Measurements from ENCODE around the gene FHOD3. TPM values are rescaled to one million over a fixed set of nuclear protein-coding genes. Genes with fewer than 3 reads are reported as not detected.

Gene FHOD3
- total RNA-seq, 1 experiment from 2014 or later, result 18.1 TPM

GRCh38 chr18:36304723-36305122 is 7.2 kb downstream of the FHOD3 start:
- ChIA-PET POLR2A (ENCODE audit: unreplicated experiment) (no interaction called here), CTCF (no interaction called here)
- Histone ChIP-seq H3K9me3 (ENCODE audit: low read length) (no peaks in the 10 kb centered on the region), H3K9me2 (replicated peaks; ENCODE audit: low read length) (no peaks in the 10 kb centered on the region), H3K27me3 (ENCODE audit: low read length) (no peaks in the 10 kb centered on the region), H3K4me2 (ENCODE audit: low read length) (no peak overlapping the region), H3K4me3 (ENCODE audit: low read length) (no peak overlapping the region), H4K20me1 (ENCODE audit: low read length) (0 out of 2 replicates have a peak, but pooled peaks cover under 1% of the 10 kb centered on the region), H3K27ac (ENCODE audit: low read length) (no peak overlapping the region), H3K4me1 (ENCODE audit: insufficient read depth, low read length) (peaks cover 43% of the 10 kb centered on the region), H3K36me3 (ENCODE audit: low read depth, low read length) (no peaks in the 10 kb centered on the region), H3K9ac (ENCODE audit: low read length) (no peak overlapping the region), H3F3A (ENCODE audit: low read length, unreplicated experiment) (no peaks in the 10 kb centered on the region), H2AFZ (ENCODE audit: low read length) (no peak overlapping the region), H3K79me2 (ENCODE audit: low read length) (peaks cover 85% of the 10 kb centered on the region)
- BruUV-seq (replicated peaks), result no TSS peak
- DNase-seq, result no peak
- no peak for ATAC-seq
- TF ChIP-seq, protein P1, sequence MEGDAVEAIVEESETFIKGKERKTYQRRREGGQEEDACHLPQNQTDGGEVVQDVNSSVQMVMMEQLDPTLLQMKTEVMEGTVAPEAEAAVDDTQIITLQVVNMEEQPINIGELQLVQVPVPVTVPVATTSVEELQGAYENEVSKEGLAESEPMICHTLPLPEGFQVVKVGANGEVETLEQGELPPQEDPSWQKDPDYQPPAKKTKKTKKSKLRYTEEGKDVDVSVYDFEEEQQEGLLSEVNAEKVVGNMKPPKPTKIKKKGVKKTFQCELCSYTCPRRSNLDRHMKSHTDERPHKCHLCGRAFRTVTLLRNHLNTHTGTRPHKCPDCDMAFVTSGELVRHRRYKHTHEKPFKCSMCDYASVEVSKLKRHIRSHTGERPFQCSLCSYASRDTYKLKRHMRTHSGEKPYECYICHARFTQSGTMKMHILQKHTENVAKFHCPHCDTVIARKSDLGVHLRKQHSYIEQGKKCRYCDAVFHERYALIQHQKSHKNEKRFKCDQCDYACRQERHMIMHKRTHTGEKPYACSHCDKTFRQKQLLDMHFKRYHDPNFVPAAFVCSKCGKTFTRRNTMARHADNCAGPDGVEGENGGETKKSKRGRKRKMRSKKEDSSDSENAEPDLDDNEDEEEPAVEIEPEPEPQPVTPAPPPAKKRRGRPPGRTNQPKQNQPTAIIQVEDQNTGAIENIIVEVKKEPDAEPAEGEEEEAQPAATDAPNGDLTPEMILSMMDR (conservative IDR thresholded peaks at IDR 0.05; ENCODE audit: low read depth, low read length), result no peak
- no peak for TF ChIP-seq EZH2phosphoT487 (IDR thresholded peaks at IDR 0.05; ENCODE audit: borderline replicate concordance, low read length)
- no peak for TF ChIP-seq EZH2 (IDR thresholded peaks at IDR 0.05; ENCODE audit: low read length, unreplicated experiment)
- intact Hi-C loops (cut with micrococcal nuclease), result loop anchor here (5.0 kb wide), 1 partner anchor 48 kb away; no protein-coding TSS in a partner anchor

GRCh38 chr18:36305375-36305774 is 7.9 kb downstream of the FHOD3 start:
- TF ChIP-seq EZH2 (IDR thresholded peaks at IDR 0.05; ENCODE audit: low read length, unreplicated experiment) (no peak), EZH2phosphoT487 (IDR thresholded peaks at IDR 0.05; ENCODE audit: borderline replicate concordance, low read length) (no peak)
- TF ChIP-seq, protein P1 (conservative IDR thresholded peaks at IDR 0.05; ENCODE audit: low read depth, low read length), result no peak
- no TSS peak for BruUV-seq (replicated peaks)
- Histone ChIP-seq H3K27ac (ENCODE audit: low read length) (no peak overlapping the region), H4K20me1 (ENCODE audit: low read length) (no peaks in the 10 kb centered on the region), H3K9ac (ENCODE audit: low read length) (no peak overlapping the region), H3K4me1 (ENCODE audit: insufficient read depth, low read length) (peaks cover 49% of the 10 kb centered on the region), H3K9me3 (ENCODE audit: low read length) (no peaks in the 10 kb centered on the region), H3F3A (ENCODE audit: low read length, unreplicated experiment) (no peaks in the 10 kb centered on the region), H2AFZ (ENCODE audit: low read length) (no peak overlapping the region), H3K9me2 (replicated peaks; ENCODE audit: low read length) (no peaks in the 10 kb centered on the region), H3K27me3 (ENCODE audit: low read length) (no peaks in the 10 kb centered on the region), H3K4me3 (ENCODE audit: low read length) (no peak overlapping the region), H3K36me3 (ENCODE audit: low read depth, low read length) (no peaks in the 10 kb centered on the region), H3K4me2 (ENCODE audit: low read length) (no peak overlapping the region), H3K79me2 (ENCODE audit: low read length) (peaks cover 79% of the 10 kb centered on the region)
- ChIA-PET CTCF (no interaction called here), POLR2A (ENCODE audit: unreplicated experiment) (no interaction called here)
- ATAC-seq, result no peak
- no peak for DNase-seq
- intact Hi-C loops (cut with micrococcal nuclease), result loop anchor here (5.0 kb wide), 1 partner anchor 47 kb away; no protein-coding TSS in a partner anchor

- Histone ChIP-seq H3K27ac (ENCODE audit: low read length) (peak overlapping the region; percentile 100), H3K79me2 (ENCODE audit: low read length) (peaks cover 79% of the 10 kb centered on the region)
- CTCF ChIA-PET, result no interaction called here
Measured at GRCh38 chr18:36307513-36307912, 10.0 kb downstream of the FHOD3 start.

More at GRCh38 chr18:36307513-36307912, 10.0 kb downstream of the FHOD3 start:
- H3F3A ChIP-seq (ENCODE audit: low read length, unreplicated experiment), result no peaks in the 10 kb centered on the region
- H3K4me2 ChIP-seq (ENCODE audit: low read length), result no peak overlapping the region
- BruUV-seq (replicated peaks), result no TSS peak
- POLR2A ChIA-PET (ENCODE audit: unreplicated experiment), result no interaction called here
- H3K27me3 ChIP-seq (ENCODE audit: low read length), result no peaks in the 10 kb centered on the region
- no peak overlapping the region for H3K9ac ChIP-seq (ENCODE audit: low read length)
- intact Hi-C loops (cut with micrococcal nuclease), result loop anchor here (5.0 kb wide), 1 partner anchor 45 kb away; no protein-coding TSS in a partner anchor
- no peak overlapping the region for H3K4me3 ChIP-seq (ENCODE audit: low read length)
- peaks cover 58% of the 10 kb centered on the region for H3K4me1 ChIP-seq (ENCODE audit: insufficient read depth, low read length)
- H3K36me3 ChIP-seq (ENCODE audit: low read depth, low read length), result no peaks in the 10 kb centered on the region
- TF ChIP-seq, protein P1 (conservative IDR thresholded peaks at IDR 0.05; ENCODE audit: low read depth, low read length), result no peak
- TF ChIP-seq EZH2phosphoT487 (IDR thresholded peaks at IDR 0.05; ENCODE audit: borderline replicate concordance, low read length) (no peak), EZH2 (IDR thresholded peaks at IDR 0.05; ENCODE audit: low read length, unreplicated experiment) (no peak)
- no peak for DNase-seq
- no peaks in the 10 kb centered on the region for H3K9me3 ChIP-seq (ENCODE audit: low read length)
- ATAC-seq, result no peak
- H2AFZ ChIP-seq (ENCODE audit: low read length), result no peak overlapping the region
- H4K20me1 ChIP-seq (ENCODE audit: low read length), result no peaks in the 10 kb centered on the region
- H3K9me2 ChIP-seq (replicated peaks; ENCODE audit: low read length), result no peaks in the 10 kb centered on the region
